ENCODE measurements around the gene PRXL2C.

Gene PRXL2C

GRCh38 chr9:96603305-96604003 is 51.7 kb downstream of the PRXL2C start:
- no peak for TF ChIP-seq CTCF (IDR thresholded peaks at IDR 0.05; ENCODE audit: extremely low read depth, insufficient read depth, missing control alignments)
- in situ Hi-C loops (cut with MboI; ENCODE audit: low pct_unique_long_range_greater_than_20kb, low sequenced_read_pairs, unreplicated experiment) = no loop called here
- no peak for DNase-seq (ENCODE audit: low spot score)

- no peak for TF ChIP-seq CTCF (IDR thresholded peaks at IDR 0.05; ENCODE audit: extremely low read depth, insufficient read depth, missing control alignments)
- in situ Hi-C loops (cut with MboI; ENCODE audit: low pct_unique_long_range_greater_than_20kb, low sequenced_read_pairs, unreplicated experiment) = no loop called here
- DNase-seq (ENCODE audit: low spot score) = no peak
Measured at GRCh38 chr9:96599298-96599697, 55.8 kb downstream of the PRXL2C start.

- no peak for DNase-seq (ENCODE audit: low spot score)
- TF ChIP-seq CTCF (IDR thresholded peaks at IDR 0.05; ENCODE audit: extremely low read depth, insufficient read depth, missing control alignments) = no peak
- in situ Hi-C loops (cut with MboI; ENCODE audit: low pct_unique_long_range_greater_than_20kb, low sequenced_read_pairs, unreplicated experiment) = no loop called here
Measured at GRCh38 chr9:96596601-96597111, 58.5 kb downstream of the PRXL2C start.
